CD14-positive monocyte (primary cell): ENCODE data around the gene NPFFR1. TPM values are rescaled to one million over a fixed set of nuclear protein-coding genes. Genes with fewer than 3 reads are reported as not detected.
A peak's percentile ranks its signal among the peaks of the same experiment; 100 is the strongest.

Experiments
- DNase-seq, 3 donors: peaks; one replicate each; pipeline ENCODE4 v3.0.0-alpha.2; 2011 to 2022
- H2AFZ ChIP-seq: 2 replicates; pipeline ENCODE4 v1.6.0; 2012; ENCODE audit warnings: mild to moderate bottlenecking, low read depth, low read length, inconsistent platforms; ENCODE audit not compliant: insufficient read depth, poor library complexity, severe bottlenecking
- H3K27ac ChIP-seq, 2 donors: 1 replicate in 1 of 2; 2 replicates in 1 of 2; pipeline ENCODE4 v1.5.1; 2012 to 2013; ENCODE audit warnings: low read length in 2 of 2, control low read depth in 1 of 2, inconsistent platforms in 1 of 2, low read depth in 1 of 2, mild to moderate bottlenecking in 1 of 2
- H3K27me3 ChIP-seq, 2 donors: one replicate each; pipeline versions ENCODE4 v1.6.0 to v1.6.1; 2011 to 2013; ENCODE audit warnings: low read length in 2 of 2; ENCODE audit not compliant: control insufficient read depth in 2 of 2, insufficient read depth in 2 of 2
- H3K36me3 ChIP-seq, 2 donors: replicated peaks in 1 of 2; 1 replicate in 1 of 2; 2 replicates in 1 of 2; pipeline versions ENCODE4 v1.5.1 to v1.6.1; 2012 to 2013; ENCODE audit warnings: low read length in 2 of 2, control low read depth in 1 of 2, inconsistent platforms in 1 of 2, mild to moderate bottlenecking in 1 of 2; ENCODE audit not compliant: insufficient read depth in 2 of 2, control insufficient read depth in 1 of 2
- H3K4me1 ChIP-seq, 2 donors: 1 replicate in 1 of 2; 2 replicates in 1 of 2; pipeline versions ENCODE4 v1.5.1 to v1.6.1; 2012 to 2013; ENCODE audit warnings: low read length in 2 of 2, control low read depth in 1 of 2, inconsistent platforms in 1 of 2, mild to moderate bottlenecking in 1 of 2, moderate library complexity in 1 of 2; ENCODE audit not compliant: insufficient read depth in 2 of 2, control insufficient read depth in 1 of 2
- H3K4me2 ChIP-seq: replicated peaks from 2 replicates; pipeline ENCODE3; 2012; ENCODE audit warnings: low read length, moderate library complexity, mild to moderate bottlenecking; ENCODE audit not compliant: poor library complexity, severe bottlenecking; ENCODE audit errors: extremely low read depth
- H3K4me3 ChIP-seq, 3 experiments: fragments of 200-600 bp in 1 of 3; sonication (generic) in 1 of 3; replicated peaks in 1 of 3; 1 replicate in 2 of 3; 2 replicates in 1 of 3; pipeline ENCODE4 v1.5.1; 2011 to 2013; ENCODE audit warnings: low read length in 3 of 3, mild to moderate bottlenecking in 3 of 3, control low read depth in 2 of 3, low read depth in 2 of 3, inconsistent platforms in 1 of 3, moderate library complexity in 1 of 3
- H3K79me2 ChIP-seq: 2 replicates; pipeline ENCODE4 v1.6.0; 2012; ENCODE audit warnings: mild to moderate bottlenecking, control low read depth, inconsistent platforms, low read length, moderate library complexity; ENCODE audit not compliant: insufficient read depth
- H3K9ac ChIP-seq: 2 replicates; pipeline ENCODE4 v1.6.0; 2017; ENCODE audit warnings: low read length, mild to moderate bottlenecking; ENCODE audit not compliant: insufficient read depth, poor library complexity, severe bottlenecking
- H3K9me3 ChIP-seq, 2 donors: replicated peaks in 1 of 2; 1 replicate in 1 of 2; 2 replicates in 1 of 2; pipeline versions ENCODE4 v1.5.1 to v1.6.1; 2012 to 2013; ENCODE audit warnings: low read length in 2 of 2, control low read depth in 1 of 2; ENCODE audit not compliant: control insufficient read depth in 1 of 2, insufficient read depth in 1 of 2
- H4K20me1 ChIP-seq: 2 replicates; pipeline ENCODE4 v1.6.0; 2012; ENCODE audit warnings: mild to moderate bottlenecking, low read length, control low read depth, moderate library complexity; ENCODE audit not compliant: insufficient read depth
- H3K27ac Mint-ChIP-seq, 7 donors: one replicate each; pipeline ENCODE4 v1.8.0; 2020; ENCODE audit warnings: mild to moderate bottlenecking in 7 of 7, mixed read lengths in 7 of 7, moderate library complexity in 6 of 7, inconsistent platforms in 2 of 7
- H3K27me3 Mint-ChIP-seq, 3 donors: one replicate each; pipeline ENCODE4 v1.8.0; 2021 to 2022; ENCODE audit warnings: low read depth in 3 of 3, mild to moderate bottlenecking in 3 of 3, mixed read lengths in 3 of 3, moderate library complexity in 3 of 3, inconsistent platforms in 1 of 3
- H3K36me3 Mint-ChIP-seq, 2 donors: one replicate each; pipeline ENCODE4 v1.8.0; 2020; ENCODE audit warnings: mixed read lengths in 2 of 2, inconsistent platforms in 1 of 2, mild to moderate bottlenecking in 1 of 2
- H3K4me1 Mint-ChIP-seq: one replicate; pipeline ENCODE4 v1.8.0; 2020; ENCODE audit warnings: mild to moderate bottlenecking, mixed read lengths
- H3K4me3 Mint-ChIP-seq, 2 donors: one replicate each; pipeline ENCODE4 v1.8.0; 2020; ENCODE audit warnings: mild to moderate bottlenecking in 2 of 2, mixed read lengths in 2 of 2, moderate library complexity in 1 of 2
- H3K9me3 Mint-ChIP-seq, 7 donors: one replicate each; pipeline ENCODE4 v1.8.0; 2020 to 2022; ENCODE audit warnings: mixed read lengths in 7 of 7, mild to moderate bottlenecking in 6 of 7, moderate library complexity in 6 of 7, inconsistent platforms in 2 of 7
- CTCF ChIP-seq: fragments of 200-600 bp; IDR thresholded peaks from one replicate; pipeline ENCODE4 v1.8.0; 2022; ENCODE audit warnings: antibody characterized with exemption, mild to moderate bottlenecking
- WGBS: methylation state at CpG from one replicate; pipeline ENCODE4 v1.1.5; 2013; ENCODE audit warnings: missing lambda C conversion rate; ENCODE audit not compliant: insufficient coverage; 5-methylcytosine and 5-hydroxymethylcytosine counted together
- intact Hi-C, 2 donors: fragments of 100-400 bp; cut with micrococcal nuclease; formaldehyde crosslinking; loops; one replicate each; pipeline versions ENCODE4 v1.15.0 to v1.15.1; 2023
- polyA plus RNA-seq, 3 donors: library from polyadenylated mRNA; depleted of rRNA in 1 of 3; unstranded in 2 of 3; stranded (reverse) in 1 of 3; fragments of 300-500 nt in 2 of 3; fragments of >200 nt in 1 of 3; fragmentation: Illumina TruSeq in 2 of 3; gene quantifications; 1 replicate in 2 of 3; 2 replicates in 1 of 3; pipeline ENCODE4 v1.2.3, GENCODE V29; 2012 to 2021

NPFFR1 gene
- polyA plus RNA-seq, 3 donors, result 0.03 TPM; not detected in 2

GRCh38 chr10:70206762-70207161 lies 77.0 kb downstream of the NPFFR1 start:
- Mint-ChIP-seq H3K27me3 (peaks cover 0 to 3% (median 0%) of the 10 kb centered on the region in 3 donors), H3K36me3 (peaks cover 52 to 76% of the 10 kb centered on the region in 2 donors), H3K9me3 (peaks cover 0 to 2% (median 0%) of the 10 kb centered on the region in 7 donors), H3K4me1 (no peaks in the 10 kb centered on the region), H3K27ac (peak overlapping the region in 1 of 7 donors; percentile 43), H3K4me3 (no peak overlapping the region)
- Histone ChIP-seq H4K20me1 (no peaks in the 10 kb centered on the region), H3K4me2 (no peak overlapping the region), H3K27me3 (no peaks in the 10 kb centered on the region), H2AFZ (no peak overlapping the region), H3K79me2 (no peaks in the 10 kb centered on the region), H3K27ac (no peak overlapping the region), H3K9ac (no peak overlapping the region), H3K4me3 (no peak overlapping the region), H3K36me3 (peaks cover 48 to 80% of the 10 kb centered on the region in 2 donors), H3K4me1 (no peaks in the 10 kb centered on the region), H3K9me3 (no peaks in the 10 kb centered on the region)
- no CpG with 5 or more reads among the region's 5 CpGs for WGBS
- DNase-seq, result no peak
- intact Hi-C loops, result no loop called here
- no peak for TF ChIP-seq CTCF

GRCh38 chr10:70201105-70201504 lies 82.7 kb downstream of the NPFFR1 start:
- H4K20me1 ChIP-seq, result no peaks in the 10 kb centered on the region
- H3K4me3 ChIP-seq, result no peak overlapping the region
- Mint-ChIP-seq H3K4me1 (peaks cover 9% of the 10 kb centered on the region), H3K9me3 (peaks cover 0 to 6% (median 2%) of the 10 kb centered on the region in 7 donors), H3K4me3 (no peak overlapping the region), H3K36me3 (peaks cover 53 to 67% of the 10 kb centered on the region in 2 donors), H3K27ac (no peak overlapping the region), H3K27me3 (peaks cover 0 to 9% (median 0%) of the 10 kb centered on the region in 3 donors)
- no peaks in the 10 kb centered on the region for H3K27me3 ChIP-seq
- H3K36me3 ChIP-seq, result peaks cover 28 to 58% of the 10 kb centered on the region in 2 donors
- no peaks in the 10 kb centered on the region for H3K9me3 ChIP-seq
- H3K27ac ChIP-seq, result no peak overlapping the region
- H3K79me2 ChIP-seq, result no peaks in the 10 kb centered on the region
- no peak overlapping the region for H3K4me2 ChIP-seq
- H2AFZ ChIP-seq, result no peak overlapping the region
- intact Hi-C loops, result no loop called here
- no peak overlapping the region for H3K9ac ChIP-seq
- no CpG with 5 or more reads among the region's 1 CpG for WGBS
- H3K4me1 ChIP-seq, result peaks cover 0 to 8% of the 10 kb centered on the region in 2 donors
- TF ChIP-seq CTCF, result no peak
- DNase-seq, result no peak
